Subcutaneous adipose tissue (tissue), 4 donors: ENCODE data around the gene EEFSEC. TPM values are rescaled to one million over a fixed set of nuclear protein-coding genes. Genes with fewer than 3 reads are reported as not detected.

ENCODE experiments used
- total RNA-seq, 4 donors: library from RNA; depleted of rRNA; stranded (reverse); fragments of >200 nt; gene quantifications; one replicate each; pipeline ENCODE4 v1.1.0, GENCODE V29; 2016
- TF ChIP-seq, protein P1 (sequence below): fragments of 450-650 bp; IDR thresholded peaks from one replicate; pipeline ENCODE4 v1.5.1; 2016; ENCODE audit warnings: low read depth, mild to moderate bottlenecking, control low read depth, antibody characterized with exemption, moderate library complexity

The EEFSEC gene
- total RNA-seq, 4 donors from 2014 or later = 13.7 to 26.9 (median 17.4) TPM

DNA sequence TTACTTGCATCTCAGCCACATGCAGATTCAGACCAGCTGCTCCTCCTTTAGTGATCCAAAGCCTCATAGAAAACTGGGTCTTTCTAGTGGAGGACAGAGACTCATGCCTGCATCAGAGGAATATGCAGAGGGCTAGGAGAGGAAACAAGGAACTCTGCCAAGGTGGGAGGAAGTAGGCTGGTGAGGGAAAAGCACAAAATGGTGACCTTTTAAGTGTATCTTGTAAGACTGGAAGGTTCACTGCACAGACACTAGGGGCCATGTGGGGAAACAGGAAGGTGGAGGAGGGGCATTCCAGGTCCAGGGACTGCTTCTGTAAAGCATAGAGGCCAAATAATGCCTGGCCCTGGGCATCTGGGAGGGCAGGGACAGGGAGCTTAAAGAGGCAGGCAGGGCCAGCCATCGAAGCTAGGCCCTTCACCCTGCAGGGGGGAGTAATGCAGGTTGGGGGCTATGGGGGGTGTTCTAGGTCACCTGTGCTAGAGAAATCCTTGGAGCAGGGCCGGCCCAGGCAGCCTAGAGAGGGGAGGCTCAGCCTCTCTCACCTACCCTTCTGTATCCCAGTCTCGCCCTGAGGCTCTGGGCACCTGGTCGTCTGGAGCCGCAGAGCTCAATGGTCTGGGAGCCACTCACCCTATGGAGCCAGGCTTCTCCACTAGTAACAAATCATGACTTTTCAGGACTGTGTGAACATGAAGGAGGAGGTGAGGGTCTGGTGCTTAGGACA, 195.7 kb downstream of the EEFSEC start:
- TF ChIP-seq, protein P1, sequence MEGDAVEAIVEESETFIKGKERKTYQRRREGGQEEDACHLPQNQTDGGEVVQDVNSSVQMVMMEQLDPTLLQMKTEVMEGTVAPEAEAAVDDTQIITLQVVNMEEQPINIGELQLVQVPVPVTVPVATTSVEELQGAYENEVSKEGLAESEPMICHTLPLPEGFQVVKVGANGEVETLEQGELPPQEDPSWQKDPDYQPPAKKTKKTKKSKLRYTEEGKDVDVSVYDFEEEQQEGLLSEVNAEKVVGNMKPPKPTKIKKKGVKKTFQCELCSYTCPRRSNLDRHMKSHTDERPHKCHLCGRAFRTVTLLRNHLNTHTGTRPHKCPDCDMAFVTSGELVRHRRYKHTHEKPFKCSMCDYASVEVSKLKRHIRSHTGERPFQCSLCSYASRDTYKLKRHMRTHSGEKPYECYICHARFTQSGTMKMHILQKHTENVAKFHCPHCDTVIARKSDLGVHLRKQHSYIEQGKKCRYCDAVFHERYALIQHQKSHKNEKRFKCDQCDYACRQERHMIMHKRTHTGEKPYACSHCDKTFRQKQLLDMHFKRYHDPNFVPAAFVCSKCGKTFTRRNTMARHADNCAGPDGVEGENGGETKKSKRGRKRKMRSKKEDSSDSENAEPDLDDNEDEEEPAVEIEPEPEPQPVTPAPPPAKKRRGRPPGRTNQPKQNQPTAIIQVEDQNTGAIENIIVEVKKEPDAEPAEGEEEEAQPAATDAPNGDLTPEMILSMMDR = no peak

DNA sequence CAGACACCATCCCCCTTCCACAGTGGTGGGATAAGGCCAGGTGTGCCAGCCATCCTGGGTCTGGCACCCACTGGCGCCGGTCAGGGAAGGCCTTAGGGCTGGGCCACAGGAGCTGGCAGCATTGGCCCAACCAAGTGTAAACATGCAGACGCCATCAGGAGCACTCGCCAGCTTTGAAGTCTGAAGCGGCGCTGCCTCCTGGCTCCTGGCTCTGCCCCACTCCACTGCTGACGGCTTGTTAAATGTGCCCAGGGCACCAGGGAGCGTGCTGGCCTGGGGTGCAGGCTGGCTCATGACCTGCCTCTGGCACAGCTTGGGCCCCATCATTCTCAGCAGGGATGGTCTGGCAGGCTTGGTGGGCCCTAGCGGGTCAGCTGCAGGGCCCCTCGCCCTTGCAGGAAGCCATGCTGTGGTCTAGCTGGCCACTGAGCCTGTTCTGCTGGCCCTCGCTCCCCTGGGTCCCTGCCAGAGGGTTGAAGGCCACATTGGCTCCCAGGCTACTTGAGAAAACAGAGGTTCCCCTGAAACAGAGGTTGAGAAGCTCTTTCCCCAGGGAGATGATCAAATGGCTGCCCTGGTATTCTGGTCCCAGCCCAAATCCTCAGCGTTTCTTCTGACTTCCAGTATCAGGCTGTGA, 196.8 kb downstream of the EEFSEC start:
- TF ChIP-seq, protein P1 = no peak

DNA sequence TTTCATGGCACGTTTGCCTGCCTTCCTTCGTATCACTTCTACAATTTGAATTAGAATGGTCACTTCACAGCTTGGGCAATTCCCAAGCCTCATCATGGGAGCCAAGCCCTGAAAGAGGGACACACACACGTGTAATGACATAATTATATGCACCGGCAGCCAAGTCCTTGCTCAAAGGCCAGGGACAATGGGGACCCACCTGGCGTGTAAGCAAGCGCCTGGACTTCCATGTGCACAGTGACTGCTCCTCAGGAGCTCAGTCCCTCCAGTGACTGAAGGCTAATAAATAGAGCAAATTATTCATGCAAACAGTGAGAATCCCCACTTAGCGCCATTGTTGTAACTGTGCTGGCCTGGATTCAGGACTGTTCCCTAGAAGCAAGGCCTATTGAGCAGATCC, 198.3 kb downstream of the EEFSEC start:
- TF ChIP-seq, protein P1 = no peak

DNA sequence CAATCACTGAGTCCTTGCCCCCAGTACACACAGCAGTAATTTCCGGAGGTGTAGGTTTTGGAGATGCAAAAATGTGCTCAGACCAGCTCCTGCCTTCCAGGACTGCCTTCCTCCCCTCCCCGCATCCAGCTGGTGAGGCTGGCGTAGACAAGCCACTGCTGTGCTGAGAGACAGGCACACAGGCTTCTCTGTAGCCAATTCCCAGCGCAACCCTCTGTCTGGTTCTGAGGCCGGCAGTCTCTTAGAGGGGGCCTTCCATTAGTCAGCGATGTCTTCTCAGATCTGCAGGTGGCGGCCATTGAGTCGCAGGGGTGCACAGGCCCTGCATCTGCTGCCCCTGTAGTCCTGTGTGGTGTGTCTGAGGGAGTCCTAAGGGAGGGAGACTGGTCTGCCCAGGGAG, 199.0 kb downstream of the EEFSEC start:
- TF ChIP-seq, protein P1 = no peak

DNA sequence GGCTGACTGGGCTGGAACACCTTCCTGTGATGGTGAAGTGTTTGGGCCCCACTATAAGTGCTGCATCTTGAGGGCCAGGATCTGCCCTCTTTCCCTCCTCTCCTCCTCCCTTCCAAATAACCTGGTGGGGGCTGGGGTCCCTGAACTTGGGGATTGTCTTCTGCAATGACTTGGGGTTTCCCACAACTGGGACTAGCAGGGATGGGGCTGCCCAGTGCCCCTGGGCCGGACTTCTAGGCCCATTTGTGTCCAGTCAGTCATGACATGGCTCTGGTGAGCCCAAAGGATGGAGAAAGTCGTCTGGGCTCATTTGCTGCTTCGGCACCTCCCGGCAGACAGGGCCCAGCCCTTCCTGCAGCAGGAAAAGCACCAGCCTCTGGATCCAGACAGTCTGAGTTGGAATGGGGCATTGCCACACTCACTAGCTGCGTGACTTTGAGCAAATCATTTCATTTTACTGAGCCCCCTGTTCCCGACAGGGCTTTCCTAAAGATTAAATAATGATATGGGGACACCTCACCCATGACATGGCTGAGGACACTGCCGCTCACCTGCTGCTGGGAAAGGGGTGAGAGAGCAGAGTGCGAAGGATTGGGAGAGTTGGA, 200.2 kb downstream of the EEFSEC start:
- TF ChIP-seq, protein P1 = no peak

DNA sequence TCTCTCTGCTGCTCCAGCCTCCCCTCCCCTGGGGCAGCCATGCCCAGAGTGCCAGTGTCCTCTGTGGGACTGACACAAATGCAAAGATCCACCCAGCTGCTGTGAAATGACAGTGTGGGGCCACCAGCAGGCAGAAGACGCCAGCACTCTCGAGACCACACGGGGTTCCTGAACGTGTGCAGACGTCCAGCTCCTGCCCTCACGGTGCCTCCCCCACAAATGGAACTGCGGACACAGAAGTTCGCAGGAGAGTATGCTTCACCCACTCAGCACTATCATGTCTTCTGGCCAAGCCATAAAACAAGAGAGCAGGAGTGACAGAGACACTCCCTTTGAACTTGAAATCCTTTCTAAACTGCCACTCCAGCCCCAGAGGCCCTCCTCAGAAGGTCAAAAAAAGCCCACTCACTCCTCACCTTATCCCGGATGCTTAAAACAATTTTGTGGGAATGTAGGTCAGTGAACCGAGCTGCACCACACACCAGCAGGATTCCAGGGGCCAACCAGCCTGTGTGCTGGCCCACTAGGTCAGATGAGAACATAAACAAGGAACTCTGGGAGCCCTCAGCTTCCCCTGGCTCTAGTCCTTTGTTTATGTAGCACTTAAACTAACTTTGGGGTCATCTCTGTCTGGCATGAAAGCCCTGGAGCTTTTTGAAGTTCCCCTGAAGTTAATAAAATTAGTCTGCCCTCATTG, 200.9 kb downstream of the EEFSEC start:
- TF ChIP-seq, protein P1 = no peak
